Mesenteric fat pad (tissue), 1 donor: ENCODE data around the gene KATNB1. TPM values are rescaled to one million over a fixed set of nuclear protein-coding genes. Genes with fewer than 3 reads are reported as not detected.
"Not testable (repeated sequence)": the region's sequence is repeated elsewhere in the genome, so short reads cannot be mapped to it uniquely, and the experiment has no call there.

Source experiments
- DNase-seq: peaks from one replicate; pipeline ENCODE4 v3.0.0-alpha.2; 2020; ENCODE audit warnings: low spot score
- total RNA-seq: library from RNA; stranded (reverse); fragmentation: NEBNext Ultra II Directional; extraction: Animal tissue kit (Norgen Biotek cat#: 25700); gene quantifications from one replicate; pipeline ENCODE4 v1.2.1, GENCODE V29; 2021
- donor health status: DM: yes; HTN: yes; CAD: no.

Gene KATNB1
- total RNA-seq, 1 donor from 2014 or later: 14.4 TPM

- no peak for DNase-seq
Measured at GRCh38 chr16:57725151-57725550, 10.4 kb upstream of the KATNB1 start.

GRCh38 chr16:57725554-57725953 lies 10.0 kb upstream of the KATNB1 start:
- no peak for DNase-seq

DNA sequence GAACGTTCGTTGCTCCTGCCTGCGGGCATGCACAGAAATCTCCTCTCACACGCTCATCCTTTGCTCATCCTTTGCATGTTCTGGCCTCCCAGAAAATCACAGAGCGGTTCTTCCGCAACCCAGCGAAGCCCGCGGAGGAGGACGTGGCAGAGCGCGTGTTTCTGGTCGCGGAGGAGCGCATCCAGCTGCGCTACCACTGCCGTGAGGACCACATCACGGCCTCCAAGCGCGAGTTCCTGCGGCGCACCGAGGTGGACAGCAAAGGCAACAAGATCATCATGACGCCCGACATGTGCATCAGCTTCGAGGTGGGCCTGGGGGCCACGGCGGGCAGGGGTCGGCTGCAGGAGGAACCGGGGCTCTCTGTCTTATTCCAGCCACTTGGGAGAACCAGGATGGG lies 9.6 kb upstream of the KATNB1 start:
- no peak for DNase-seq

DNA sequence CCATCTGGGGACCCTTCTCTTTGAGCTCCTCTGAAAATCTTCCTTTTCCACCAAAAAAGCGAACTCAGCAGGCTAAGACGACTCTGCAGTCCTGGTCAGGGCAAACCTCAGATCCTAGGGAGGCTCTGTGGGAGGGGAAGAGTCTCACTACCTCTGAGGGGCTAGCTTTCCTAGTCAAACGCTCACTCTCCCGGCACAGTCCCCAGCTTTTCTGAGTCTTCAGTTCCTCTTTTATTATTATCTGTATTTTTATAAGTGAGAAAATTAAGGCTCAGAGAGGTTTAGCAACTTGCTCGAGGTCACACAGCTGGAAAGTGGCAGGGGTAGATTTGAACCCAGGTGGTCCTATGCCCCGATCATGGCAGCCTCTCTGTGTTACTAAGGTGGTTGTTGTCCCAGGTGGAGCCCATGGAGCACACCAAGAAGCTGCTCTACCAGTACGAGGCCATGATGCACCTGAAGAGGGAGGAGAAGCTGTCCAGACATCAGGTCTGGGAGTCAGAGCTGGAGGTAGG lies 9.1 kb upstream of the KATNB1 start:
- DNase-seq: no peak

GRCh38 chr16:57727610-57728009 lies 8.0 kb upstream of the KATNB1 start:
- DNase-seq: no peak

DNA sequence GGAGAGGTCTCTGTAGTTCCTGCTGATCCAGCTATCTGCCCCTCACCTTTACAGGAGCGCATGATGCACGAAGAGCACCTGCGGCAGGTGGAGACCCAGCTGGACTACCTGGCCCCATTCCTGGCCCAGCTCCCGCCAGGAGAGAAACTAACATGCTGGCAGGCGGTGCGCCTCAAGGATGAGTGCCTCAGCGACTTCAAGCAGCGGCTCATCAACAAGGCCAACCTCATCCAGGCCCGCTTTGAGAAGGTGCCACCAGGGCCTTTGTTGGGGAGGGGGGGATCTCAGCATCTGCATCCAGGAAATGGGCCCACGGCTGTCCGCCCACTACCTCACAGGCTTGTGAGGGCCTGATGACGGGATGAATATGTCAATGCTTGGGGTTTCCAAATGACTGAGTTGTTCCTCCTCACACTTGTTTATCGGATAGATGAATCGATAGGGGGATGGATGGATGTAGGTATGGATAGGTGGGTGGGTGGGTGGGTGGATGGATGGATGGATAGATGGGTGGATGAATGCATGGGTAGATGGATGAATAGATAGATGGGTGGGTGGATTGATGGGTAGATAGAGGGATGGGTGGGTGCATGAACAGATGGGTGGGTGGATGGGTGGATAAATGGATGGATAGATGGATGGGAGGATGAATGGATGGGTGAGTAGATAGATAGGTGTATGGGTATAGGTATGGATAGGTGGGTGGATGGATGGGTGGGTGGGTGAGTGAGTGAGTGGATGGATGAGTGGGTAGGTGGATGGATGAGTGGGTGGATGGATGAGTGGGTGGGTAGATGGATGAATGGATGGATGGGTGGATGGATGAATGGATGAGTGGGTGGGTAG lies 7.0 kb upstream of the KATNB1 start:
- DNase-seq: no peak

DNA sequence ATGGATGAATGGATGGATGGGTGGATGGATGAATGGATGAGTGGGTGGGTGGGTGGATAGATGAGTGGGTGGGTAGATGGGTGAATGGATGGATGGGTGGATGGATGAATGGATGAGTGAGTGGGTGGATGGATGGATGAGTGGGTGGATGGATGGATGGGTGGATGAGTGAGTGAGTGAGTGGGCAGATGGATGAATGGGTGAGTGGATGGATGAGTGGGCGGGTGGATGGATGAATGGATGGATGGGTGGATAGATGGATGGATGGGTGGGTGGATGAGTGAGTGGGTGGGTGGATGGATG lies 6.4 kb upstream of the KATNB1 start:
- no peak for DNase-seq

- not testable (repeated sequence) for DNase-seq
Measured at GRCh38 chr16:57729852-57730251, 5.7 kb upstream of the KATNB1 start.

- peak; percentile 75 for DNase-seq
Measured at GRCh38 chr16:57730771-57731730, 4.5 kb upstream of the KATNB1 start.

GRCh38 chr16:57732037-57732436 lies 3.5 kb upstream of the KATNB1 start:
- DNase-seq: no peak

GRCh38 chr16:57732714-57733113 lies 2.9 kb upstream of the KATNB1 start:
- DNase-seq: peak; percentile 37

DNA sequence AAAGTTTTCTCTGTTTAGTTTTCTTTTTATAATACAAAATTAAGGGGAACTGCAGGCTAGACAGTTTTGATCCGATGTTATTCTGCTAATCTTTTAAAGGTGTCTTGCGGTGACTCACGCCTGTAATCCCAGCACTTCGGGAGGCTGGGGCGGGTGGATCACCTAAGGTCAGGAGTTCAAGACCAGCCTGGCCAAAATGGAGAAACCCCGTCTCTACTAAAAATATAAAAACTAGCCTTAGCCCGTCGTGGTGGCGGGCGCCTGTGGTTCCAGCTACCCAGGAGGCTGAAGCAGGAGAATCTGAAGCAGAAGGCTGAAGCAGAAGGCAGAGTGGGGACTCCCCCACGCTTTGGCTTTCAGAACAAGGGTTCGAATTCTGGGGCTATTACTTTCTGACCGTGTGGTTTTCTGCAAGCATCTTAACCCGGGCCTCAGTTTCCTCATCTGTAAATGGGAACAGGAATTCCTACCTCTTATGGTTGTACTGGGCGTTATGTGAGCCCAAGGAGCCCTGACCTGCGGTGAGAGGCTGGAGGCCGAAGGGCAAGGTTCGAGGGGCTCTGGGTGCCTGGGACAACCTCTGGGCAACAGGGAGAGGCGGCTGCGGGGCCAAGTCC lies 1.2 kb upstream of the KATNB1 start:
- DNase-seq: peak; percentile 43

GRCh38 chr16:57734925-57735754 lies 430 bp upstream of the KATNB1 start:
- peak; percentile 99 for DNase-seq

DNA sequence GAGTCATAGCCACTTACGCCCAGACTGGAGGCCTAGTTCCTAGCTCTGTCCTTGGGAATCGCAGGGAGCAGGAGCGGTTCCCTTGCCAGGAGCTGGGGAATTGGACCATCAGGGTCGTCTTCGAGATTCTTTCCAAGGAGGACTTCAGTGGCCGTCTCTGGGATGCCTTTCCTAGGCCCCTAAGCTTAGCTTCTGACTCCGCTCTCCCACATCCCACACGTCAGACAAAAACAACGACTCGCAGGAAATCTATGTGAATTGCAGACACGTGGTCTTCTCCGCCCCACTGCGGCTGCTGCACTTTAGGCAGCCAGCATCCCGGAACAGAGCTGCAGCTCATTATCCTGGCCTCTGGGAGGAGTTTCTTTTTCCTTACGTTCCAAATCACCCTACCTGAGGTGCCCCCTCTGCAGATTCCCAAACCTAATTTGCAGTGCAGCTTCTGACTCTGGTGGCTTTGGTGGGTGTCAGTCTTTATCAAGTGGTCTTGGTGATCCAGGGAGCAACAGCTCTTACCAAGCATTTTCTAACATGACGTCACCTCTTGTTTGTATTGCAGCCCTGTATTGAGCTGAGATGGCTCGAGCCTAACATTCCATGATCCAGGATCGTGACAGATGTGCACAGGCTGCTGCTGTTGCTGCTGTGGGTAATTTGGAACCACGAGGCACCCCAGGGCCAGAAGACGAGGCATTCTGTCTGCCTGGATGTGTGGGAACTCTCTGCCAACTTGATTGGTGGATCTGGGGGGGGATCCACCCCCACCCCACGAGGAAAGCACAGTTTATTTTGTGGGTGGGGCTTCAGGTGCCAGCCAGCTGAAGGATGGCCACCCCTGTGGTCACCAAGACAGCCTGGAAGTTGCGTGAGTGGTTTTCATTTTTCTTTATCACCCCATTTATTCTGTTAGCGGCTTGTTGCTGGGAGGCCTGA lies 1.1 kb downstream of the KATNB1 start:
- DNase-seq: no peak

DNA sequence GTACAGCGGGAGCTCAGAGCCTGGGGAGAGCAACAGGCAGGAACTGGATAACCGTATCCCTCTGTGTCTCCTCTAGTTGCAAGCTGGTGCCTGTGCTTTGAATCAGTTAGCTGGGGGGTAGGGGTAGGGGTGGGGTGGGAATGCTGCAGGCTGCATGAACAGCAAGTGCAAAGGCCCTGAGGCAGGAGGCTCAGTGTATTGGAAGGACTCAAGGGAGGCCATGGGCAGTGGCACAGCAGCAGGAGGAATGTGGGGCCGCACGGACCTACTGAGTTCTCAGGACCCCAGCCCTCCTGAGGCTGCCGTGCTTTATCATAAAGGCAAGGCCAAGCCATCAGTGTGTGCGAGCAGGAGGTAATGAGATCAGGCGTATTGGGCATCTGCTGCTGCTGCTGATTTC lies 3.3 kb downstream of the KATNB1 start:
- no peak for DNase-seq

GRCh38 chr16:57739756-57740422 lies 4.3 kb downstream of the KATNB1 start:
- DNase-seq: no peak

DNA sequence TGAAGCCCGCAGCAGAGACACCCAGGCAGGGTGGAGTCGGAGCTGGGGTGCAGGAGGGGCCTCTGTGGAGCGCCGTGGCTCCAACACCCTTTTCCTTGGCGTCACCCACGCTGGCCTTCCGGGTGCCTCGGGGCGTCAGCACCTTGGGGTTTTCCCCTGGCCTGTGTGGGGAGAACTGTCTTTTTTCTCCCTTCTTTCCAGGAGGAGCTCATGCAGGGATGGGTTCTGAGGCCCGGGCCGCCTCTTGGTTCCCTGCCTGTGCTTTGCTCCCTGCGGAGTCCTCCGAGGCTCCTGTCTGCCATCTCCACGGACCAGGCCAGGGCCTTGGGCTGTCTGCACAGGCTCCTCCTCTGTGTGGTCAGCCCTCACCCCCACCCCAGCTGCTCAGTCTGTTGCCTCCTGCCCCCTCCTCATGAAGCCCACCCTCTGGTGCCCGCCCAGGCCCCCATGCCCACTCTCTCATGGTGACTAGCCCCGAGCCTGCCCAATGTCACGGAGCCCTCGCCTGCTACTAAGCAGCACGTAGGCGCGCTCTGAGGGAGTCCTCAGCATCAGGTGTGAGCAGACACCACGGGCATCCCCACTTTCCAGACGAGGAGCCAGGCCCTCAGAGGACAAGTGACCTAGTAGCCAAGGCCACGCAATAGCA lies 5.0 kb downstream of the KATNB1 start:
- no peak for DNase-seq

DNA sequence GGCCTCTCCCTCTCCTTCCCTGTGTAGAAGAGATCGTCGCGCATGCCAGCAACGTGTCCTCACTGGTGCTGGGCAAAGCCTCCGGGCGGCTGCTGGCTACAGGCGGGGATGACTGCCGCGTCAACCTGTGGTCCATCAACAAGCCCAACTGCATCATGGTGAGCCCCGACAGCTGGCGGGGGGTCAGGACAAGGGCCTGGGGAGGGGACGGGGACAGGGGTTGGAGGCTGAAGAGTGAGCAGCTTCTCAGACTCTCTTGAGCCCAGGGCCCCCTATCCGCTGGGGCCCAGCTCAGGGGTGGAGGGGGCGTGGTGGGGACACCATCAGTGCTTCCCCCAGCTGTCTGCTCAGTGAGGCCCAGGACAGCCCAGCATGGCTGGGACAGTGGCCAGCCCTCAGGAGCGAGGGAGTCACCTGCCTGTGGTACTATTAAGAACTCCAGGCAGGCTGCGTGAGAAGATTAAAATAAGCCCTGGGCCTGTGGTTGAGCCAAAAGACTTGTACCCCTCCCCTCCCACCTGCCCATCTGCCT lies 6.2 kb downstream of the KATNB1 start:
- DNase-seq: no peak
